Liver (tissue), 9 donors: ENCODE data around the gene FREY1. TPM values are rescaled to one million over a fixed set of nuclear protein-coding genes. Genes with fewer than 3 reads are reported as not detected.

Source experiments
- DNase-seq: peaks from one replicate; pipeline ENCODE4 v3.0.0-alpha.2; 2017; ENCODE audit warnings: low spot score
- H3K27ac ChIP-seq, 2 donors: one replicate each; pipeline ENCODE4 v1.7.0; 2013; ENCODE audit warnings: inconsistent platforms in 2 of 2, low read length in 2 of 2, control low read depth in 1 of 2, low read depth in 1 of 2, mild to moderate bottlenecking in 1 of 2
- H3K27me3 ChIP-seq, 4 donors: one replicate each; pipeline versions ENCODE4 v1.6.1 to v1.7.0; 2013; ENCODE audit warnings: low read length in 3 of 4, inconsistent platforms in 1 of 4, mild to moderate bottlenecking in 1 of 4, moderate library complexity in 1 of 4; ENCODE audit not compliant: control insufficient read depth in 4 of 4, insufficient read depth in 4 of 4
- H3K36me3 ChIP-seq, 4 donors: one replicate each; pipeline versions ENCODE4 v1.6.1 to v1.7.0; 2013; ENCODE audit warnings: low read length in 3 of 4, mild to moderate bottlenecking in 3 of 4, low read depth in 1 of 4, moderate library complexity in 1 of 4; ENCODE audit not compliant: control insufficient read depth in 4 of 4, insufficient read depth in 3 of 4
- H3K4me1 ChIP-seq, 4 donors: one replicate each; pipeline versions ENCODE4 v1.6.1 to v1.7.0; 2013; ENCODE audit warnings: low read length in 3 of 4, mild to moderate bottlenecking in 3 of 4, moderate library complexity in 1 of 4; ENCODE audit not compliant: control insufficient read depth in 4 of 4, insufficient read depth in 4 of 4
- H3K4me3 ChIP-seq, 3 donors: one replicate each; pipeline versions ENCODE4 v1.6.1 to v1.7.0; 2013; ENCODE audit warnings: low read length in 3 of 3, control low read depth in 1 of 3, low read depth in 1 of 3, mild to moderate bottlenecking in 1 of 3
- H3K9ac ChIP-seq, 2 donors: one replicate each; pipeline ENCODE4 v1.7.0; 2013; ENCODE audit warnings: low read length in 2 of 2, mild to moderate bottlenecking in 2 of 2, moderate library complexity in 2 of 2, control low read depth in 1 of 2, low read depth in 1 of 2
- H3K9me3 ChIP-seq, 4 donors: one replicate each; pipeline versions ENCODE4 v1.6.1 to v1.7.0; 2013; ENCODE audit warnings: low read length in 3 of 4; ENCODE audit not compliant: control insufficient read depth in 4 of 4
- EGR1 ChIP-seq, 2 donors: IDR thresholded peaks; 2 replicates each; pipeline ENCODE4 v1.6.1; 2016 to 2018; ENCODE audit warnings: antibody characterized with exemption in 2 of 2, low read depth in 2 of 2
- FOXA1 ChIP-seq: IDR thresholded peaks from 2 replicates; pipeline ENCODE4 v1.6.1; 2016; ENCODE audit warnings: antibody characterized with exemption
- FOXA2 ChIP-seq: IDR thresholded peaks from 2 replicates; pipeline ENCODE4 v1.6.1; 2016; ENCODE audit warnings: antibody characterized with exemption
- GABPA ChIP-seq, 2 donors: IDR thresholded peaks in 1 of 2; conservative IDR thresholded peaks in 1 of 2; 2 replicates each; pipeline ENCODE4 v1.6.1; 2016; ENCODE audit warnings: antibody characterized with exemption in 2 of 2, mild to moderate bottlenecking in 1 of 2, moderate library complexity in 1 of 2
- HNF4A ChIP-seq, 2 donors: conservative IDR thresholded peaks; 2 replicates each; pipeline ENCODE4 v1.6.1; 2016; ENCODE audit warnings: antibody characterized with exemption in 2 of 2, mild to moderate bottlenecking in 2 of 2
- HNF4G ChIP-seq: IDR thresholded peaks from 2 replicates; pipeline ENCODE4 v1.6.1; 2016; ENCODE audit warnings: antibody characterized with exemption
- JUND ChIP-seq, 2 donors: IDR thresholded peaks; 2 replicates each; pipeline ENCODE4 v1.6.1; 2016; ENCODE audit warnings: antibody characterized with exemption in 2 of 2
- NR2F2 ChIP-seq: IDR thresholded peaks from 2 replicates; pipeline ENCODE4 v1.6.1; 2016; ENCODE audit warnings: antibody characterized with exemption
- RAD21 ChIP-seq, 2 donors: IDR thresholded peaks; 2 replicates each; pipeline ENCODE4 v1.6.1; 2016; ENCODE audit warnings: antibody characterized with exemption in 2 of 2, mild to moderate bottlenecking in 2 of 2
- RXRA ChIP-seq, 2 donors: IDR thresholded peaks; 2 replicates each; pipeline ENCODE4 v1.6.1; 2017 to 2018; ENCODE audit warnings: antibody characterized with exemption in 2 of 2, mild to moderate bottlenecking in 1 of 2
- SP1 ChIP-seq: IDR thresholded peaks from 2 replicates; pipeline ENCODE4 v1.6.1; 2018; ENCODE audit warnings: antibody characterized with exemption, mild to moderate bottlenecking
- TAF1 ChIP-seq: conservative IDR thresholded peaks from 2 replicates; pipeline ENCODE4 v1.6.1; 2016; ENCODE audit warnings: antibody characterized with exemption, mild to moderate bottlenecking
- YY1 ChIP-seq: IDR thresholded peaks from 2 replicates; pipeline ENCODE4 v1.6.1; 2016; ENCODE audit warnings: antibody characterized with exemption, mild to moderate bottlenecking
- WGBS: extraction: QIAGEN DNeasy Blood & Tissue Kit; methylation state at CpG from one replicate; pipeline ENCODE4 v1.1.7; 2013; 5-methylcytosine and 5-hydroxymethylcytosine counted together
- polyA plus RNA-seq, 2 donors: library from polyadenylated mRNA; stranded (reverse) in 1 of 2; unstranded in 1 of 2; fragments of 200-250 nt in 1 of 2; fragments of >200 nt in 1 of 2; fragmentation: Nextera tagmentation in 1 of 2; extraction: Ambion mirVana in 1 of 2; gene quantifications; one replicate each; pipeline versions ENCODE4 v1.2.1 to v1.2.3, GENCODE V29; 2013 to 2015
- total RNA-seq, 2 donors: library from RNA; depleted of rRNA; stranded (reverse); fragments of >200 nt; gene quantifications; one replicate each; pipeline ENCODE4 v1.2.3, GENCODE V29; 2014
- TF ChIP-seq, protein P1 (sequence below): IDR thresholded peaks from 2 replicates; pipeline ENCODE4 v1.6.1; 2016; ENCODE audit warnings: antibody characterized with exemption, mild to moderate bottlenecking
- TF ChIP-seq, protein P2 (sequence below): IDR thresholded peaks from 2 replicates; pipeline ENCODE4 v1.6.1; 2016; ENCODE audit warnings: antibody characterized with exemption
- TF ChIP-seq, protein P3 (sequence below): fragments of 150-350 bp; IDR thresholded peaks from 2 replicates; pipeline ENCODE4 v1.5.1; 2017; ENCODE audit warnings: improper control_type of control experiment, low read depth, low read length; ENCODE audit not compliant: missing input control
- TF ChIP-seq, protein P4 (sequence below): IDR thresholded peaks from 2 replicates; pipeline ENCODE4 v1.6.1; 2016; ENCODE audit warnings: antibody characterized with exemption
- TF ChIP-seq, protein P5 (sequence below): IDR thresholded peaks from 2 replicates; pipeline ENCODE4 v1.6.1; 2016; ENCODE audit warnings: antibody characterized with exemption
- donor health status: healthy.
- donor health status: healthy.
- donor health status: healthy.
- donor health status: healthy.
- donor health status: healthy.

Gene FREY1
- total and polyA plus RNA-seq, 4 donors: 0.18 to 2.1 (median 0.75) TPM; not detected in 1

DNA sequence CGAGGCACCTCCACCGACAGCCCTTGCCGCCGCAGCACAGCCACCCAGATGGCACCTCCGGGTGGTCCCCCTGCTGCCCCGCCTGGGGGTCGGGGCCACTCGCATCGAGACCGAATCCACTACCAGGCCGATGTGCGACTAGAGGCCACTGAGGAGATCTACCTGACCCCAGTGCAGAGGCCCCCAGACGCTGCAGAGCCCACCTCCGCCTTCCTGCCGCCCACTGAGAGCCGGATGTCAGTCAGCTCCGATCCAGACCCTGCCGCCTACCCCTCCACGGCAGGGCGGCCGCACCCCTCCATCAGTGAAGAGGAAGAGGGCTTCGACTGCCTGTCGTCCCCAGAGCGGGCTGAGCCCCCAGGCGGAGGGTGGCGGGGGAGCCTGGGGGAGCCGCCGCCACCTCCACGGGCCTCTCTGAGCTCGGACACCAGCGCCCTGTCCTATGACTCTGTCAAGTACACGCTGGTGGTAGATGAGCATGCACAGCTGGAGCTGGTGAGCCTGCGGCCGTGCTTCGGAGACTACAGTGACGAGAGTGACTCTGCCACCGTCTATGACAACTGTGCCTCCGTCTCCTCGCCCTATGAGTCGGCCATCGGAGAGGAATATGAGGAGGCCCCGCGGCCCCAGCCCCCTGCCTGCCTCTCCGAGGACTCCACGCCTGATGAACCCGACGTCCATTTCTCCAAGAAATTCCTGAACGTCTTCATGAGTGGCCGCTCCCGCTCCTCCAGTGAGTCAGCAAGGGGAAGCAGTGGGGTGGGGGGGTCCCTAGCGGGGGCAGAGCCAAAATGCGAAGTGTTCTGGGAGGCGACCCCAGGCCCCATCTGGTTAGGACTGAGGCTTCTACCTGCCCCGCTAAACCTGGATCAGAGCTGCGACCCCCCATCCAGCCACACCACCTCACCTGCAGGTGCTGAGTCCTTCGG lies 4.4 kb downstream of the FREY1 start:
- Histone ChIP-seq H3K9me3 (no peaks in the 10 kb centered on the region), H3K36me3 (peaks cover 0 to 3% (median 0%) of the 10 kb centered on the region in 4 donors), H3K27ac (no peak overlapping the region), H3K4me3 (no peak overlapping the region), H3K9ac (no peak overlapping the region), H3K4me1 (peaks cover 5 to 16% (median 11%) of the 10 kb centered on the region in 4 donors), H3K27me3 (no peaks in the 10 kb centered on the region)
- WGBS: 96% methylated on average over 56 of the region's 56 CpGs
- TF ChIP-seq RAD21 (IDR thresholded peaks at IDR 0.05): no peak
- TF ChIP-seq SP1: no peak
- TF ChIP-seq NR2F2: no peak
- TF ChIP-seq, protein P1, sequence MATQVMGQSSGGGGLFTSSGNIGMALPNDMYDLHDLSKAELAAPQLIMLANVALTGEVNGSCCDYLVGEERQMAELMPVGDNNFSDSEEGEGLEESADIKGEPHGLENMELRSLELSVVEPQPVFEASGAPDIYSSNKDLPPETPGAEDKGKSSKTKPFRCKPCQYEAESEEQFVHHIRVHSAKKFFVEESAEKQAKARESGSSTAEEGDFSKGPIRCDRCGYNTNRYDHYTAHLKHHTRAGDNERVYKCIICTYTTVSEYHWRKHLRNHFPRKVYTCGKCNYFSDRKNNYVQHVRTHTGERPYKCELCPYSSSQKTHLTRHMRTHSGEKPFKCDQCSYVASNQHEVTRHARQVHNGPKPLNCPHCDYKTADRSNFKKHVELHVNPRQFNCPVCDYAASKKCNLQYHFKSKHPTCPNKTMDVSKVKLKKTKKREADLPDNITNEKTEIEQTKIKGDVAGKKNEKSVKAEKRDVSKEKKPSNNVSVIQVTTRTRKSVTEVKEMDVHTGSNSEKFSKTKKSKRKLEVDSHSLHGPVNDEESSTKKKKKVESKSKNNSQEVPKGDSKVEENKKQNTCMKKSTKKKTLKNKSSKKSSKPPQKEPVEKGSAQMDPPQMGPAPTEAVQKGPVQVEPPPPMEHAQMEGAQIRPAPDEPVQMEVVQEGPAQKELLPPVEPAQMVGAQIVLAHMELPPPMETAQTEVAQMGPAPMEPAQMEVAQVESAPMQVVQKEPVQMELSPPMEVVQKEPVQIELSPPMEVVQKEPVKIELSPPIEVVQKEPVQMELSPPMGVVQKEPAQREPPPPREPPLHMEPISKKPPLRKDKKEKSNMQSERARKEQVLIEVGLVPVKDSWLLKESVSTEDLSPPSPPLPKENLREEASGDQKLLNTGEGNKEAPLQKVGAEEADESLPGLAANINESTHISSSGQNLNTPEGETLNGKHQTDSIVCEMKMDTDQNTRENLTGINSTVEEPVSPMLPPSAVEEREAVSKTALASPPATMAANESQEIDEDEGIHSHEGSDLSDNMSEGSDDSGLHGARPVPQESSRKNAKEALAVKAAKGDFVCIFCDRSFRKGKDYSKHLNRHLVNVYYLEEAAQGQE: no peak
- TF ChIP-seq YY1: no peak
- no peak for TF ChIP-seq GABPA (IDR thresholded peaks at IDR 0.05 in 1 of 2, conservative IDR thresholded peaks at IDR 0.05 in 1 of 2)
- no peak for TF ChIP-seq HNF4A (conservative IDR thresholded peaks at IDR 0.05)
- TF ChIP-seq, protein P2, sequence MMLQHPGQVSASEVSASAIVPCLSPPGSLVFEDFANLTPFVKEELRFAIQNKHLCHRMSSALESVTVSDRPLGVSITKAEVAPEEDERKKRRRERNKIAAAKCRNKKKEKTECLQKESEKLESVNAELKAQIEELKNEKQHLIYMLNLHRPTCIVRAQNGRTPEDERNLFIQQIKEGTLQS: no peak
- no peak for TF ChIP-seq EGR1 (IDR thresholded peaks at IDR 0.05; ENCODE audit: low read depth in 2 of 2)
- TF ChIP-seq TAF1: no peak
- no peak for TF ChIP-seq FOXA2
- TF ChIP-seq, protein P3, sequence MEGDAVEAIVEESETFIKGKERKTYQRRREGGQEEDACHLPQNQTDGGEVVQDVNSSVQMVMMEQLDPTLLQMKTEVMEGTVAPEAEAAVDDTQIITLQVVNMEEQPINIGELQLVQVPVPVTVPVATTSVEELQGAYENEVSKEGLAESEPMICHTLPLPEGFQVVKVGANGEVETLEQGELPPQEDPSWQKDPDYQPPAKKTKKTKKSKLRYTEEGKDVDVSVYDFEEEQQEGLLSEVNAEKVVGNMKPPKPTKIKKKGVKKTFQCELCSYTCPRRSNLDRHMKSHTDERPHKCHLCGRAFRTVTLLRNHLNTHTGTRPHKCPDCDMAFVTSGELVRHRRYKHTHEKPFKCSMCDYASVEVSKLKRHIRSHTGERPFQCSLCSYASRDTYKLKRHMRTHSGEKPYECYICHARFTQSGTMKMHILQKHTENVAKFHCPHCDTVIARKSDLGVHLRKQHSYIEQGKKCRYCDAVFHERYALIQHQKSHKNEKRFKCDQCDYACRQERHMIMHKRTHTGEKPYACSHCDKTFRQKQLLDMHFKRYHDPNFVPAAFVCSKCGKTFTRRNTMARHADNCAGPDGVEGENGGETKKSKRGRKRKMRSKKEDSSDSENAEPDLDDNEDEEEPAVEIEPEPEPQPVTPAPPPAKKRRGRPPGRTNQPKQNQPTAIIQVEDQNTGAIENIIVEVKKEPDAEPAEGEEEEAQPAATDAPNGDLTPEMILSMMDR: no peak
- no peak for TF ChIP-seq HNF4G
- TF ChIP-seq, protein P4, sequence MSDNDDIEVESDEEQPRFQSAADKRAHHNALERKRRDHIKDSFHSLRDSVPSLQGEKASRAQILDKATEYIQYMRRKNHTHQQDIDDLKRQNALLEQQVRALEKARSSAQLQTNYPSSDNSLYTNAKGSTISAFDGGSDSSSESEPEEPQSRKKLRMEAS: no peak
- no peak for TF ChIP-seq JUND (IDR thresholded peaks at IDR 0.05)
- no peak for TF ChIP-seq RXRA (IDR thresholded peaks at IDR 0.05)
- TF ChIP-seq, protein P5, sequence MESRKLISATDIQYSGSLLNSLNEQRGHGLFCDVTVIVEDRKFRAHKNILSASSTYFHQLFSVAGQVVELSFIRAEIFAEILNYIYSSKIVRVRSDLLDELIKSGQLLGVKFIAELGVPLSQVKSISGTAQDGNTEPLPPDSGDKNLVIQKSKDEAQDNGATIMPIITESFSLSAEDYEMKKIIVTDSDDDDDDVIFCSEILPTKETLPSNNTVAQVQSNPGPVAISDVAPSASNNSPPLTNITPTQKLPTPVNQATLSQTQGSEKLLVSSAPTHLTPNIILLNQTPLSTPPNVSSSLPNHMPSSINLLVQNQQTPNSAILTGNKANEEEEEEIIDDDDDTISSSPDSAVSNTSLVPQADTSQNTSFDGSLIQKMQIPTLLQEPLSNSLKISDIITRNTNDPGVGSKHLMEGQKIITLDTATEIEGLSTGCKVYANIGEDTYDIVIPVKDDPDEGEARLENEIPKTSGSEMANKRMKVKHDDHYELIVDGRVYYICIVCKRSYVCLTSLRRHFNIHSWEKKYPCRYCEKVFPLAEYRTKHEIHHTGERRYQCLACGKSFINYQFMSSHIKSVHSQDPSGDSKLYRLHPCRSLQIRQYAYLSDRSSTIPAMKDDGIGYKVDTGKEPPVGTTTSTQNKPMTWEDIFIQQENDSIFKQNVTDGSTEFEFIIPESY: no peak
- TF ChIP-seq FOXA1: no peak
- DNase-seq: no peak
